Measurements from ENCODE around the gene NHLH2. TPM values are rescaled to one million over a fixed set of nuclear protein-coding genes. Genes with fewer than 3 reads are reported as not detected.

The NHLH2 gene
- total RNA-seq, 1 experiment from 2014 or later: not detected

- intact Hi-C loops (cut with micrococcal nuclease; ENCODE audit: unreplicated experiment): no loop called here
- Histone ChIP-seq H3K27me3 (ENCODE audit: control insufficient read depth, insufficient read depth, low read length) (peaks cover 28% of the 10 kb centered on the region), H3K4me1 (ENCODE audit: control insufficient read depth, insufficient read depth, low read length) (no peaks in the 10 kb centered on the region), H3K36me3 (ENCODE audit: control insufficient read depth, insufficient read depth, low read length) (no peaks in the 10 kb centered on the region; the same call in 1 of the 2 replicates), H3K9me3 (ENCODE audit: control insufficient read depth, insufficient read depth, low read depth, low read length) (no peaks in the 10 kb centered on the region), H3K4me3 (ENCODE audit: low read depth in 2 of 2, low read length in 2 of 2) (no peak overlapping the region), H3K27ac (ENCODE audit: low read length) (no peak overlapping the region)
- TF ChIP-seq SIN3A (IDR thresholded peaks at IDR 0.05; ENCODE audit: borderline replicate concordance, insufficient read depth, low read depth, low read length) (no peak), REST (IDR thresholded peaks at IDR 0.05; ENCODE audit: insufficient read depth in 1 of 2, low read depth in 2 of 2, low read length in 1 of 2) (no peak), CTCF (IDR thresholded peaks at IDR 0.05) (no peak), TCF7L2 (IDR thresholded peaks at IDR 0.05; ENCODE audit: low read depth, low read length) (no peak), POLR2AphosphoS5 (IDR thresholded peaks at IDR 0.05; ENCODE audit: low read depth, low read length) (no peak)
- ATAC-seq (no peak), DNase-seq (ENCODE audit: low read depth, low spot score) (no peak)
- POLR2A ChIA-PET: no interaction called here
- no TSS peak for BruUV-seq (replicated peaks)
- CTCF ChIA-PET: no interaction called here
- in situ Hi-C loops (cut with HindIII; ENCODE audit: low pct_unique_long_range_greater_than_20kb, low sequenced_read_pairs): no loop called here
Observed at GRCh38 chr1:115837341-115837739, 3.6 kb downstream of the NHLH2 start.

GRCh38 chr1:115833856-115834255 is 7.1 kb downstream of the NHLH2 start:
- intact Hi-C loops (cut with micrococcal nuclease; ENCODE audit: unreplicated experiment): no loop called here
- CTCF ChIA-PET: no interaction called here
- Histone ChIP-seq H3K27me3 (ENCODE audit: control insufficient read depth, insufficient read depth, low read length) (peaks cover 11% of the 10 kb centered on the region), H3K9me3 (ENCODE audit: control insufficient read depth, insufficient read depth, low read depth, low read length) (no peaks in the 10 kb centered on the region), H3K4me1 (ENCODE audit: control insufficient read depth, insufficient read depth, low read length) (no peaks in the 10 kb centered on the region), H3K4me3 (ENCODE audit: low read depth in 2 of 2, low read length in 2 of 2) (no peak overlapping the region), H3K27ac (ENCODE audit: low read length) (no peak overlapping the region), H3K36me3 (ENCODE audit: control insufficient read depth, insufficient read depth, low read length) (no peaks in the 10 kb centered on the region)
- BruUV-seq (replicated peaks): no TSS peak
- ATAC-seq (no peak), DNase-seq (ENCODE audit: low read depth, low spot score) (no peak)
- in situ Hi-C loops (cut with HindIII; ENCODE audit: low pct_unique_long_range_greater_than_20kb, low sequenced_read_pairs): no loop called here
- TF ChIP-seq CTCF (IDR thresholded peaks at IDR 0.05): no peak
- no peak for TF ChIP-seq POLR2AphosphoS5 (IDR thresholded peaks at IDR 0.05; ENCODE audit: low read depth, low read length)
- TF ChIP-seq TCF7L2 (IDR thresholded peaks at IDR 0.05; ENCODE audit: low read depth, low read length): no peak
- TF ChIP-seq REST (IDR thresholded peaks at IDR 0.05; ENCODE audit: insufficient read depth in 1 of 2, low read depth in 2 of 2, low read length in 1 of 2): no peak
- TF ChIP-seq SIN3A (IDR thresholded peaks at IDR 0.05; ENCODE audit: borderline replicate concordance, insufficient read depth, low read depth, low read length): no peak
- POLR2A ChIA-PET: interaction anchor here (0.5 to 0.6 kb wide), 2 partner anchors 12 to 187 kb away, joined by 3 read pairs; no protein-coding TSS in a partner anchor
